Esophagus mucosa (tissue), 1 donor: ENCODE measurements around the gene RALGPS1. TPM values are rescaled to one million over a fixed set of nuclear protein-coding genes. Genes with fewer than 3 reads are reported as not detected.

ENCODE experiments used
- ATAC-seq: fragments of 200-7000 bp; cut with Tn5 transposase; one replicate; pipeline ENCODE4 v1.9.1; 2020
- total RNA-seq: library from RNA; stranded (reverse); gene quantifications from one replicate; pipeline ENCODE4 v1.2.4, GENCODE V29; 2023
- donor health status: DM: yes; HTN: yes; CAD: no.

RALGPS1 gene
- total RNA-seq, 1 donor from 2014 or later: 6.8 TPM

DNA sequence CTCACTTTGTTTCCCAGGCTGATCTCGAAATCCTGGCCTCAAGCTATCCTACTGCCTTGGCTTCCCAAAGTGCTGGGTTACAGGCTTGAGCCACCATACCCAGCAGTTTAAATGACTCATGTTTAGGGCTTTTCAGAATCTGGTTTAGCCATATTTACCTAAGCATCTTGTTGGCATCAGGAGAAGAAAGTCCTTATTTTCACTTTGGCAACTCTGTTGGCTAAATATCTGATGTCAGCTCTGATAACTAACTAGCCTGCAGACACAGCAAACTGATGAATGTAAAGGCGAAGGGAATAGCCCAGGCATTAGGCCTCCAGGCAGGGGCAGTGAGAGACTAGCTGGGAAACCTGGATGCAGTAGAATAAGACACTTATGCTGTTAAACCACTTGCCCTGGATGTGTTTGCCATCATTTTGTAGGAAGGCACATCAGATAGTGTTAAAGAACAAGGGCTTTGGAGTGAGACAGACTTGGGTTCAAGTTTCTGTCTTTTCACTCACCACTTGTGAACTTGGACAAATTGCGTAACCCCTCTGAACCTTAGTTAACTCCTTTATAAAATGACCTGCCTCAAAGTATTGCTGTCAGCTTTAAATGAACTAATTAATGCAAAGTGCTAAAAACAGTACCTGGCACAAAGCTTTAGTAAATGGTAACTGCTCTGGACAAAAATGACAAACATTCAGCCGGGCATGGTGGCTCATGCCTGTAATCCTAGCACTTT, 315.3 kb downstream of the RALGPS1 start:
- ATAC-seq: no peak

- no peak for ATAC-seq
Measured at GRCh38 chr9:127231666-127232065, 317.1 kb downstream of the RALGPS1 start.

DNA sequence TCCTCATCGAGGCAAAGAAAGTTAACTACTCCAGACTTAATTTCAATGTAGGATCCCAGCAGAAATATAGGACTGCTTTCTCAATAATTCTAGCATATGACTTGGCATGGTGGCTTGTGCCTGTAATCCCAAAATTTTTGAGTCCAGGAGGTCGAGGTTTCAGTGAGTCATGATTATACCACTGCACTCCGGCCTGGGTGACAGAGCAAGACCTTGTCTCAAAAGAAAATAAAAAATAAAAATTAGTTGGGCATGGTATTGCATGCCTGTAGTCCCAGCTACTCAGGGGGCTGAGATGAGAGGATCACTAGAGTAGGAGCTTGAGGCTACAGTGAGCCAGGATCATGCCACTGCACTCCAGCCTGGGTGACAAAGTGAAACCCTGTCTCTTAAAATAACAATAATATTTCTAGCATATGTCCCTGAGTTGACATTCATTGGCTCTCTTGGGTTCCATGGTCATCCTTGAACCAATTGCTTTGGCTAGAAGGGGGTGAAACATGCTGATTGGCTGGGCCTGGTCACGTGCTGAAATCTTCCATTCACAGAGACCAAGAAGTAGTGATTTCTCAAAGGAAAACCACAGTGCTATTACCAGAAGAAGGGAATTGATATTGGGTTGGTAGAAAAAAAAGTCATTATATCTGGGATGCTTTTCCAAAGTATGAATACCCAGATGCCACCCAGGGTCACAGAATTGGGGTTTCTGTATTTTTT, 318.4 kb downstream of the RALGPS1 start:
- ATAC-seq: no peak

- no peak for ATAC-seq
Measured at GRCh38 chr9:127233550-127233949, 319.0 kb downstream of the RALGPS1 start.

DNA sequence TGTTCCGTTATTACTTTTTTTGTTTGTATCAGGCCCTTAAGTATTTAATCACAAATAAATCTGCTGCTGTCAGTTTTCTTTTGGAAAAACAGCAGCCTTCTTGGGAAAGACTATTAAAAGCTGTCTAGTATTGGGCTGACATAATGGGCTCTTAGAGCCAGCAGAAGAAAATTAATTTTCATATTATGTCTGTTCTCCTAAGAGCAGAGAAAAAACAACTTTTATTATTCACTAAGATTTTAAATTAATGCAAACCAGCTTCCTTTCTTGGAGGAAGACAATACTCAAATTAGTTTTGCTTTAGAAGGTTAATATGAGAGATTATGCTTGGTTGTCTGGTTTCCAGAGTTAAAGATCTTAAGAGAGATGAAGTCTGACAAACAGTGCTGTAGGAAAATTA, 319.4 kb downstream of the RALGPS1 start:
- ATAC-seq: no peak

DNA sequence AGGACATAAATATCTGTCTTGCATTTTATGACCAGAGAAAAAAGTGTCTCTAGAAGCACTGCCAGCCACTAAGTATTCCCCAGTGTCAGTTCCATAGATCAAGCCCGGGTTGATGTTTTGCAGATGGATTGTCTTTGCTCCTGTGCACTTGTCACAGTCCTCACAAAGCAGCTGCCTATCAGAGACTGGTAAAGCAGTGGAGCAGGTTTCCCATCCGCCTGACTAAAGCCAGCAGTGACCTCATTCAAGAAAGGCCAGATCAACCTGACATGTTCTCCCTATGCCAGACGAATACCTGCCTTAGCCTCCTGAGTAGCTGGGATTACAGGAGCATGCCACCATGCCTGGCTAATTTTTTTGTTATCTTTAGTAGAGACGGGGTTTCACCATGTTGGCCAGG, 323.2 kb downstream of the RALGPS1 start:
- ATAC-seq: peak; percentile 92

- ATAC-seq: no peak
Measured at GRCh38 chr9:127241354-127241753, 326.8 kb downstream of the RALGPS1 start.

GRCh38 chr9:127244609-127245601, 330.3 kb downstream of the RALGPS1 start:
- peak; percentile 100 for ATAC-seq

DNA sequence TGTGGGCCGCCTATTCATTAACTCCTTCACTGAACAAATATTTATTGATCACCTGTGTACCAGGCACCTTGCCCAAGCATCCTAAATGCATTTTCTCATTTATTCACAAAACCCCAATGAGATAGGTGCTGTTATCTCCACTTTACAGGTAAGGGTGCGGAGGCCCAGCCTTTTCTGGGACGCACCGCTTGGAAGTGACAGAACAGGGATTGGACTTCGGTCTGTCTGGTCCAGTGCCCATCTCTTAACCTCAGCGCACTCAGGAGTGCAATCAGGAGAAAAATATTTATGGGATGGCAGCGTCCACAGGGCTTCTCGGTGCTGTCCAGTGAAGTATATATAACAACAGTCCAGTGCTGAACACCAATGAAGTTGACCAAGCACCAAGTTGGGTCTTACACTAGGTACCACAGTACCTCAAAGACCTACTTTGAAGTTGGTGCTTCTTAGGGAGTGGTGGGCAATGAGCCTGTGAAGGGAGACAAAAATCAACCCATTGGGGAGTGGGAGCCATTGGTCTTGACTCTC, 331.1 kb downstream of the RALGPS1 start:
- no peak for ATAC-seq

GRCh38 chr9:127248241-127248640, 333.7 kb downstream of the RALGPS1 start:
- ATAC-seq: no peak

- ATAC-seq: no peak
Measured at GRCh38 chr9:127249877-127250276, 335.3 kb downstream of the RALGPS1 start.

- ATAC-seq: no peak
Measured at GRCh38 chr9:127250896-127251391, 336.4 kb downstream of the RALGPS1 start.

GRCh38 chr9:127252410-127253318, 338.1 kb downstream of the RALGPS1 start:
- ATAC-seq: no peak

DNA sequence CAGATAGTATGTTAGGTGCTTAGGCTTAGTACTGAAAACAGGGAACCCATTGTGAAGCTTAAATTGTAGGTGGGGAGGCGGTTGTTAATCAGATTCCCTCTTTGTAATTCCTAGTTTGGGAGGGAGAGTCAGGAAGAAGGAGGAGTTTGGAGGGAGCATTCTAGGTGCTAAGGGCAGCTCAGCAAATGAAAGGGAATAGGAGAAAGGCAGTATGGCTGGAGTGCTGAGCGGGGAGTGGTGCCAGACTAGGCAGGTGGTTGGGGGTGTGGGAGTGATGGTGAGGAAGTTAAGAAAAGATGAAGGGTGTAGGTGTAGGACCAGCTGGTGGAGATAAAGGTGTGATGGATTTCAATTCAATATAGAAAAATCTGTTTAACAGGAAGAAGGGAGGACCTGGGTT, 338.9 kb downstream of the RALGPS1 start:
- ATAC-seq: no peak

- ATAC-seq: no peak
Measured at GRCh38 chr9:127255692-127256091, 341.1 kb downstream of the RALGPS1 start.

GRCh38 chr9:127256324-127256723, 341.7 kb downstream of the RALGPS1 start:
- no peak for ATAC-seq

GRCh38 chr9:127258606-127259471, 344.3 kb downstream of the RALGPS1 start:
- ATAC-seq: no peak

DNA sequence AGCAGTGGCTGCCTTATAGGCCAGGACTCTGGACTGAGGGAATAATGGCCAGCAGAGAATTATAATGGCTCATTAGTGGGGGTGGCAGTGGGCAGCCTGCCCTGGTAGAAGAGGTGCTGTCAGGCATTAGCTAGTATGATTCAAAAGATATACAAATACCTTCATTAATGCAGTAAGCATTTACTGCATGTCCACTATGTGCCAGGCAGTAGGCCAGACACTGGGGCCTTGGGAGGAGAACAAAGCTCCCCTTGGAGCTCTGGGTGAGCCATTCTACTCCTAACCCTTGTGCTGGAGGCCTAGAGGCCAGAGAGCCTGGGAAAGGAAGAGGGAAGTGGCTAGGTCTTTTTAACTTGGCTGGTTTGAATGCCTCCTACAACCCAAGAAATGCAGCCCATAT, 348.0 kb downstream of the RALGPS1 start:
- ATAC-seq: no peak

DNA sequence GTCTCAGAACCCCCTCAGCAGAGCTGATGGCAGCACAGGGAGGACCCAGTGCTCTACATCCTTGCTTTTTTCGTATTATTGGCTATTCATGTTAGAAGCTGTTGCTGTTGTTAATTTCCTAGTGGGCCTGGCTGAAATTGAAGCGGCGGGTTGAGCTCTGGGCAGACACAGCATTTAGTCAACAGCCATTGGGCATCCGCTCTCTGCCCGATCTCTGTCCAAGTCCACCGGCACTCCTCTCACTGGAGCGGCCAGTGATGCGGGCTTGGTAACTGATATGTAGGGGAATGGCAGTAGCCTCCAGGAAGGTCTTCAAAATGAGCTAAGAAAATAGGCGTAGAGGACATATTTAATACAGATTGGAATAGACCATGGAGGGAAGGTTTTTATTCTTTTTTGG, 348.7 kb downstream of the RALGPS1 start:
- no peak for ATAC-seq

DNA sequence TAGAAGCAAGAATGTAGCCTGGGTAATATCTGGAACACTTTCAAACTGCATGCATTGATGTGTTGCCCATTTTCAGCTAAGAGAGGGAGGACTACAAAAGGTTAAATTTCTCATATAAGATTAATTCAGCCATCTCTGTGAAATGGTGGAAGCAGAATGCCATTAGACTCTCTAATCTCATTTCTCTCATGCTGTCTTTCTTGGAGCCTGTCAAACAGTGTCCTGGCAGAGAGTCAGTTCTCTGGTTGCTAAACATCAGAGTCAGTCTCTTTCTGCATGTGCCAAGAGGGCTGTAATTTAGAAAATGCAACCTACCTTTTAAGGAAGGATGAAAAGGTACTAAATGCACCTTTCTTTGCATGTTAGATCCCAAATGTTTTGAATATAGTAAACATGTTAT, 349.1 kb downstream of the RALGPS1 start:
- ATAC-seq: no peak
